Endothelial cell of umbilical vein (primary cell): ENCODE data around the gene HES2. TPM values are rescaled to one million over a fixed set of nuclear protein-coding genes. Genes with fewer than 3 reads are reported as not detected.

Experiments used
- BruUV-seq: library from RNA; stranded (reverse); fragments of 400-500 nt; replicated peaks from 2 replicates; lab custom pipeline; 2021; lab: Mats Ljungman, UMichigan
- CTCF ChIA-PET: fragments of 300-600, 350-600 bp; sonication (Branson Sonifier 250); formaldehyde crosslinking; loops from one replicate; lab custom pipeline; 2021; ENCODE audit warnings: antibody characterized with exemption, inconsistent platforms; lab: Charles Lee
- POLR2A ChIA-PET: fragments of 300-600, 350-600 bp; sonication (Branson Sonifier 250); formaldehyde crosslinking; loops from one replicate; lab custom pipeline; 2021; ENCODE audit warnings: antibody characterized with exemption, inconsistent platforms; lab: Charles Lee
- DNase-seq: peaks from one replicate; pipeline ENCODE4 v3.0.0-alpha.2; 2011; ENCODE audit warnings: low read depth, low spot score
- FAIRE-seq: peaks from 2 replicates; lab custom pipeline; 2011; peaks lifted over from hg19 to GRCh38; lab: Jason Lieb, UNC
- H2AFZ ChIP-seq: 2 replicates; pipeline ENCODE4 v1.6.0; 2012; ENCODE audit warnings: low read depth, low read length, control low read depth, inconsistent platforms
- H3K27ac ChIP-seq: 2 replicates; pipeline ENCODE4 v1.5.1; 2011; ENCODE audit warnings: low read depth, mild to moderate bottlenecking, control low read depth, low read length, moderate library complexity; ENCODE audit not compliant: insufficient read depth
- H3K27me3 ChIP-seq, 2 experiments: 2 replicates each; pipeline versions ENCODE4 v1.6.0 to v1.6.1; 2011; ENCODE audit warnings: low read length in 2 of 2, mixed read lengths in 1 of 2; ENCODE audit not compliant: control insufficient read depth in 2 of 2, insufficient read depth in 2 of 2
- H3K36me3 ChIP-seq, 2 experiments: 2 replicates in 1 of 2; 3 replicates in 1 of 2; pipeline ENCODE4 v1.5.1; 2011; ENCODE audit warnings: low read length in 2 of 2, mild to moderate bottlenecking in 1 of 2, moderate library complexity in 1 of 2; ENCODE audit not compliant: control insufficient read depth in 2 of 2, insufficient read depth in 2 of 2; ENCODE audit errors: extremely low read depth in 1 of 2
- H3K4me1 ChIP-seq: 3 replicates; pipeline ENCODE4 v1.5.1; 2011; ENCODE audit warnings: mild to moderate bottlenecking, low read length; ENCODE audit not compliant: control insufficient read depth, insufficient read depth; ENCODE audit errors: extremely low read depth
- H3K4me2 ChIP-seq: 2 replicates; pipeline ENCODE4 v1.6.1; 2011; ENCODE audit warnings: low read length, control low read depth, mixed read lengths; ENCODE audit not compliant: insufficient read depth
- H3K4me3 ChIP-seq, 3 experiments: fragments of 200-600 bp in 1 of 3; sonication (generic), shearing (Covaris generic) in 1 of 3; replicated peaks in 1 of 3; 2 replicates each; pipeline ENCODE4 v1.5.1; 2011 to 2016; ENCODE audit warnings: control low read depth in 3 of 3, low read length in 3 of 3, mild to moderate bottlenecking in 2 of 3, inconsistent platforms in 1 of 3, low read depth in 1 of 3, moderate library complexity in 1 of 3; ENCODE audit not compliant: insufficient read depth in 1 of 3
- H3K79me2 ChIP-seq: 2 replicates; pipeline ENCODE4 v1.6.0; 2012; ENCODE audit warnings: low read length, inconsistent platforms; ENCODE audit not compliant: control insufficient read depth, insufficient read depth
- H3K9ac ChIP-seq: replicated peaks from 2 replicates; pipeline ENCODE3; 2011; ENCODE audit warnings: low read length, control low read depth; ENCODE audit not compliant: insufficient read depth; ENCODE audit errors: extremely low read depth
- H3K9me1 ChIP-seq: replicated peaks from 3 replicates; pipeline ENCODE4 v1.6.0; 2011; ENCODE audit warnings: mild to moderate bottlenecking, low read length; ENCODE audit not compliant: control insufficient read depth, insufficient read depth; ENCODE audit errors: extremely low read depth
- H3K9me3 ChIP-seq: replicated peaks from 2 replicates; pipeline ENCODE4 v1.5.1; 2012; ENCODE audit warnings: low read length, inconsistent platforms; ENCODE audit not compliant: control insufficient read depth, insufficient read depth
- H4K20me1 ChIP-seq: replicated peaks from 2 replicates; pipeline ENCODE3; 2011; ENCODE audit warnings: mild to moderate bottlenecking, low read length; ENCODE audit not compliant: control insufficient read depth, insufficient read depth; ENCODE audit errors: extremely low read depth
- CTCF ChIP-seq, 2 donors: IDR thresholded peaks; 1 replicate in 1 of 2; 2 replicates in 1 of 2; pipeline ENCODE4 v1.5.1; 2011; ENCODE audit warnings: low read length in 2 of 2, mild to moderate bottlenecking in 2 of 2, moderate library complexity in 2 of 2, control low read depth in 1 of 2, inconsistent platforms in 1 of 2, low read depth in 1 of 2; ENCODE audit not compliant: insufficient read depth in 1 of 2; ENCODE audit errors: extremely low read depth in 1 of 2
- EZH2 ChIP-seq: IDR thresholded peaks from 2 replicates; pipeline ENCODE4 v1.6.1; 2012; ENCODE audit warnings: borderline replicate concordance, low read depth, mild to moderate bottlenecking, moderate library complexity, low read length, inconsistent platforms; ENCODE audit not compliant: severe bottlenecking
- FOS ChIP-seq: IDR thresholded peaks from 2 replicates; pipeline ENCODE4 v1.6.1; 2011; ENCODE audit warnings: mild to moderate bottlenecking, low read length, moderate library complexity, borderline replicate concordance; ENCODE audit not compliant: insufficient read depth
- GATA2 ChIP-seq: IDR thresholded peaks from 2 replicates; pipeline ENCODE4 v1.7.0; 2011; ENCODE audit warnings: low read depth, mild to moderate bottlenecking, moderate library complexity, mixed read lengths, low read length; ENCODE audit not compliant: insufficient read length, insufficient read depth
- JUN ChIP-seq: IDR thresholded peaks from 2 replicates; pipeline ENCODE4 v1.6.1; 2011; ENCODE audit warnings: borderline replicate concordance, low read depth; ENCODE audit not compliant: insufficient read length, insufficient read depth
- MAX ChIP-seq: IDR thresholded peaks from 2 replicates; pipeline ENCODE4 v1.6.1; 2011; ENCODE audit not compliant: insufficient read depth, insufficient read length
- MYC ChIP-seq: IDR thresholded peaks from one replicate; pipeline ENCODE4 v1.6.1; 2011; ENCODE audit warnings: mild to moderate bottlenecking, low read depth, low read length
- POLR2A ChIP-seq: IDR thresholded peaks from 2 replicates; pipeline ENCODE4 v1.6.1; 2012; ENCODE audit warnings: low read depth, mild to moderate bottlenecking, control low read depth, low read length
- POLR2AphosphoS5 ChIP-seq: IDR thresholded peaks from 2 replicates; pipeline ENCODE4 v1.6.1; 2012; ENCODE audit warnings: low read depth, mild to moderate bottlenecking, control low read depth, low read length, moderate library complexity; ENCODE audit not compliant: insufficient read depth
- dilution Hi-C: fragments of 300-500 bp; cut with MboI; formaldehyde crosslinking; loops from one replicate; pipeline ENCODE4 v1.15.0; 2019; ENCODE audit warnings: low sequenced_read_pairs; ENCODE audit not compliant: extremely low pct_ligation_motif_present
- intact Hi-C: fragments of 100-400 bp; cut with micrococcal nuclease; formaldehyde crosslinking; loops from one replicate; pipeline ENCODE4 v1.10.0; 2022
- polyA plus RNA-seq, 4 experiments: library from polyadenylated mRNA; depleted of rRNA in 3 of 4; stranded (reverse) in 3 of 4; unstranded in 1 of 4; fragments of >200 nt; gene quantifications; 2 replicates each; pipeline versions ENCODE4 v1.2.1 to v1.2.3, GENCODE V29; 2011 to 2012; ENCODE audit warnings: missing spikeins in 1 of 4
- total RNA-seq: library from RNA; stranded (reverse); gene quantifications from 2 replicates; pipeline ENCODE4 v1.2.3, GENCODE V29; 2021

The HES2 gene
- total and polyA plus RNA-seq, 2 donors (not counting 3 experiments of a cell fraction or from before 2014, with no cell fraction given) = 3.6 to 9.4 TPM

- ChIA-PET POLR2A (no interaction called here), CTCF (interaction anchor here (2.4 kb wide), 1 partner anchor 15 kb away, joined by 10 read pairs; no protein-coding TSS in a partner anchor)
- Histone ChIP-seq H3K4me1 (no peaks in the 10 kb centered on the region), H3K9me3 (no peaks in the 10 kb centered on the region), H2AFZ (no peak overlapping the region), H3K27ac (no peak overlapping the region), H3K9me1 (no peaks in the 10 kb centered on the region), H3K27me3 (no peaks in the 10 kb centered on the region), H3K36me3 (no peaks in the 10 kb centered on the region), H4K20me1 (no peaks in the 10 kb centered on the region), H3K79me2 (no peaks in the 10 kb centered on the region), H3K9ac (no peak overlapping the region), H3K4me2 (no peak overlapping the region), H3K4me3 (no peak overlapping the region)
- no peak for TF ChIP-seq POLR2A
- no peak for TF ChIP-seq EZH2
- TF ChIP-seq CTCF (IDR thresholded peaks at IDR 0.05; ENCODE audit: extremely low read depth in 1 of 2, insufficient read depth in 1 of 2, low read depth in 1 of 2, low read length in 2 of 2) = no peak
- no peak for TF ChIP-seq JUN
- TF ChIP-seq FOS = no peak
- no peak for TF ChIP-seq POLR2AphosphoS5
- no peak for TF ChIP-seq MAX
- TF ChIP-seq GATA2 = no peak
- TF ChIP-seq MYC = no peak
- DNase-seq = no peak
- intact Hi-C loops (no loop called here), dilution Hi-C loops (no loop called here)
- no TSS peak for BruUV-seq
- no peak for FAIRE-seq
These were observed 49.7 kb downstream of the HES2 start for GRCh38 chr1:6370006-6370405.
